ENCODE results near the gene GALNT2.
A peak's percentile ranks its signal among the peaks of the same experiment; 100 is the strongest.

GALNT2 gene

DNA sequence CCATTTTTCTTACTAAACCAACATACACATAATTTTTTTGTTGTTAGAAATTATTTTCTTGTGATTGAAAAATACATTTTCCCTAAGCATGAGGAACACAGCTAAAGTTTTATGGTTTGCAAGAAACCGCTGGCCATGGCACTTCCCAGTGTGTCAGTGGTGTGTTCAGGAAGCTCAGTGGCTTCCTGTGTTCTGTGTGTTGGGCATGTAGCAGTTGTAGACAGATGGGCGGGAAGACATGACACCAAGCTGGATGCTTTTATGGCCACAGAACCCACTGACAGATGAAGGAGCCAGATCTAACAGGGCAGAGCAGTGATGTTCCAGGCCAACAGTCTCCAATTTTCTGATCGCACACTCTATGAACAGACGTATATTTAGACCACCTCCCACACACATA lies 119.8 kb downstream of the GALNT2 start:
- DNase-seq (ENCODE audit: low read depth): no peak

DNA sequence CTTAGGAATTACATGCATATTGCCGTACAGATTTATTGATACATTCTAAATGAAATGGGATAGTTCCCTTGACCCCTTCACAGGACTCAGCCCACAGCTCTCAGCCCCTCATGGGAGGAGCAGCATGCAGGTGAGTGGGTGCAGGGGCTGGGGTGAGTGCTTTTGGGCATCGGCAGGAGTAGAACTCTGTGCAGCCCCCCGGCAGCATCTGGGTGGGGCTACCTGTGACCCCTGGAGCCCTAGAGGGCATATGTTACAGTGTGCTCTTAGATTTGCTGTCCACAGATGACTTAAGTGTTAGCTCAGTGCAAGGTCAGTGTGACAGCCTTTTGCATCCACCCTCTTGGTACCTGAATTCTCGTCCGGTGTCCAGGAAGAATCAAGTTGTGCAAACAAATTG lies 120.3 kb downstream of the GALNT2 start:
- DNase-seq (ENCODE audit: low read depth): no peak

DNA sequence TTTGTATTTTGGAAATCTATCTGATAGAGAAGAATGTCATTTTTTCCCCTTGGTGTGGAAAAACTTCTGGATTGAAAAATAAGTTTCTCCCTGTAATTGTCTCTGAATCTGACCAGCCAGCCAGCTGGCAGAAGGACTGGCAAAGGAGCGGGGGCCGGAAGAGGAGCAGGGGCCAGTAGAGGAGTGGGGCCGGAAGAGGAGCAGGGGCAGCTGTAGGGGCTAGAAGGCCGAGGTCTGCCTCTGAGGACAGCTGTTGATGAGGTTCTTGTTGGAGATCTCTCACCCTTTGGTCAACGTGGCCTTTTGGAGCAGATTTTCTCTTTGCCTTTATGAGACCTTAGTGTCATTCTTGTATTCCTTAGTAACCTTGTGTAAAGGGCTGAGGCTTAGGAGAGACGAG lies 121.8 kb downstream of the GALNT2 start:
- no peak for DNase-seq (ENCODE audit: low read depth)

DNA sequence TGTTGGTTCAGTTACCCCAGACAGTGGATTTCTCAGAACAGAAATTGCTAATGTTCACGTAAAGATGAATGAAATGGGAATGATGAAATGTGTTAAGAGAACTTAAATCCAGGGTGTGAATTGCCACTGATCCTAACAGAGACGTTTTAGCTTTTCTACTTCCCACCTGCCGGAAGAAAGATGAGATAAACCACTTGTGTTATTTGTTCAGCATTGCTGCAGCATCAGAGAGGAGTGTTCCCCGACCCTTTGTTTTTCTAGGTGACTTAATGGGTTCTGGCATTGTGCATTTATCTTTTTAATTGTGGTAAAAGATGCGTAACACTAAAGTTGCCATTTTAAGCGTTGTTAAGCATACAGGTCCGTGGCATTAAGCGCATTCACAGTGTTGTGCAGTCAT lies 122.3 kb downstream of the GALNT2 start:
- DNase-seq (ENCODE audit: low read depth): no peak

DNA sequence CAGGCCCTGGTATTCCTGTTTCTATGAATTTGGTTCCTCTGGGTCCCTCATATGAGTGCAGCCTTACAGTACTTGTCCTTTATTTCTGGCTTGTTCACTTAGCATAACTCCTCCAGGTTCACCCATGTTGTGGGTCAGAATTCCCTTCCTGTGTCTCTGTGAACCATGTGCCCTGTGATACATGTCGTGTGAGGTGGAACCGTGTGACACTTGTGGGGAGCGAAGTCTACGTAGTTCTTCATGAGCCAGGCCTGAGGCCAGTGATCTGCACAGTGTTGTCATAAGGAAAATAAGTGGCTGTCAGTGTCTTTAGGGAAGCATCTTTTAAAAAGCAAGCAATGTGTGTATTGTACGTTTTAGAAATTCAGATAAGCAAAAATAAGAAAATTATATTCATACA lies 122.8 kb downstream of the GALNT2 start:
- DNase-seq (ENCODE audit: low read depth): no peak

DNA sequence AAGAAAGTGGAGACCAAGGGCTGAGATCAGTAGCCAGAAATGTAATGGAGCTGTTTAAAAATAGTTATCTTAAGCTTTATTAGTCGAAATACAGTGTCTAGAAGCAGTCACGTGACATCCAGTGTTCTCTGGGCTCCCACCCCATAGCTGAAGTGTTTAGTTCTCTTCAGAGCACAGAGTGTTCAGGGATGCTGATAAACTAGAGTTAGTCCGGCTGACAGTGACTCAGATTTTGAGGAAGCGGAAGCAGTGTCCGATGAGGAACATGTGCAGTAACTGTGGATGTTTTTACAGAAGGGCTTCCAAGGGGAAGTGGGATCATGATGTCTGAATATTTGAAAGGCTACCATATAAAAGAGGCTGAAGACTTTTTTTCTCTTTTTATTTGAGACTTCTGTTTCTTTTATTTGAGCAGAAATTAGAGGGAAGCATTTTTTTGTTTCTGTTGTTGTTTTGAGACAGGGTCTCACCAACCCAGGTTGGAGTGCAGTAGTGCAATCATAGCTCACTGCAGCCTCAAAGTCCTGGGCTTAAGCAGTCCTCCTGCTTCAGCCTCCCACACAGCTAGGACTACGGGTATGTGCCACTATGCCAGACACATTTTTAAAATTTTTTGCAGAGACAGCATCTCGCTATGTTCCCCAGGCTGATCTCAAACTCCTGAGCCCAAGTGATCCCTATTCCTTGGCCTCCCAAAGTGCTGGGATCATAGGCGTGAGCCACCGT lies 124.2 kb downstream of the GALNT2 start:
- DNase-seq (ENCODE audit: low read depth): peak; percentile 66

DNA sequence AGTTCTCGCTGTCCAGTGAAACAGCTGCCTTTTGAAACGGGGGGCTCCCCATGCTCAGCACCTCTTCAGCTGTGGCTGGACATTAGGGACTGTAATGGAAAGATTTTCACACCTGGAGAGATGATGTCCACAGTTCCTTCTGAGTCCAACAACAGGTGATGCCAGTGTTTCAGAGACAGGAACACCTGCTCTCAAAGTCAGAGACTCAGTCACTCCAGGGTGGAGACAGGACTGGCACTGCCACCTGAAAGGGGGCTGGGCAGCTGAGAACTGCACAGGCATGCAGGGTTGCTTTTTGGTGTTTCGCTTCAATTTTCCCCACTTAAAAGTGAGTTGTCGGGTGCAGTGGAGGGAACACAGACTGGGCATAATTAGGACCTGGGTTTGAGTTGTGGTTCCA lies 124.8 kb downstream of the GALNT2 start:
- no peak for DNase-seq (ENCODE audit: low read depth)

- no peak for DNase-seq (ENCODE audit: low read depth)
Measured at GRCh38 chr1:230194525-230194924, 127.5 kb downstream of the GALNT2 start.

DNA sequence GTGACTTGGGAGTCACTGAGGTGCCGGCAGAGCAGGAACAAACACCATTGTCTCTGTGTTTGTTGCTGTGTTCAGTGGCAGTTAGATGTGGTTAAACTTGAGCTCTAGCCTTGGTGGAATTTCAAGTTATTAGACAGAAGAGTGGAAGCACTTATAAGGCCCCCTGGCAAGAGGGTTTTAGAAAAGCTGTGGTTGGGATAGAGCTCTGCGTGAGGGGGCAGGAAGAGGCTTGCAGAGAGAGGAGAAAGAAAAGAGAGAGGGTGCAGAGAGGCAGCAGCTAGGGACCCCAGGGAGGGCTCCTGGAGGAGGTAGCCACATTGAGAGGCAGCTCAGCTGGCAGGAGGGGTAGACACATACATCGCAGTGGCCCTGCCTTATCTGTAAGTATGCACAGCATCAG lies 128.2 kb downstream of the GALNT2 start:
- no peak for DNase-seq (ENCODE audit: low read depth)

GRCh38 chr1:230196077-230196476 lies 129.0 kb downstream of the GALNT2 start:
- no peak for DNase-seq (ENCODE audit: low read depth)

DNA sequence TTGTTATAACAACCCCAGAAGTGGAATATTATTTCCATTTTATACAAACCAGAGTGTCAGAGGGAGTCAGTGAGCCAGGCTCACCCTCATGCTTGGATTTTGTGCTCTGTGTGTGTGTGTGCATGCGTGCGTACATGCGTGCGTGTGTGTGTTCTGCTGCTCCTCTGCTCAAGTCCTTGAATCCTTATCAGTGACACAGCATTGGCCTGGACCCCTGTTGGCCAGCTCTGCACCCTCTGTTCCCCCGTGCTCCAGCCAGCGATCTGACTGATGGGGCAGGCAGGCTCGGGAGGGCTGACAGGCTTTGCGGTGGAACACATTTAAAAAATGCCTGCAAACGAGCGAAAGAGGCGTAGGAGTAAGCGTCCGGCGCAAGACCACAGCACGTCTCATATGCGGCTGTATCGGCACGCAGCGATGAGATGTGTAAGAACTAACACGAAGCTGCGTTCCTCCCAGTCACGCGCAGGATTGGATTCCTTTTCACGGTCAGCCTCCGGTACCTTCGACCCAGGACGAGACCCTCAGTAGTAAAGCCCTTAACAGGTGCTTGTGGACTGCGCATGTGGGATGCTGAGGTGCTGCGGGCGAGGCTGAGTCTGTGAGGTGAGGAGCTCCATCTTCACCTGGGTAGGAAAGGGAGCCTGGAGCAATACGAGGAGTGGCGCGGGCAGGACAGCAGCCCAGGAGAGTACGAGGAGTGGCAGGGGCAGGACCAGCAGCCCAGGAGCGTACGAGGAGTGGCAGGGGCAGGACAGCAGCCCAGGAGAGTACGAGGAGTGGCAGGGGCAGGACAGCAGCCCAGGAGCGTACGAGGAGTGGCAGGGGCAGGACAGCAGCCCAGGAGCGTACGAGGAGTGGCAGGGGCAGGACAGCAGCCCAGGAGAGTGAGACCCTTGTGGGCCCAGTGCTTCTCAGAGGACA lies 130.9 kb downstream of the GALNT2 start:
- DNase-seq (ENCODE audit: low read depth): no peak

DNA sequence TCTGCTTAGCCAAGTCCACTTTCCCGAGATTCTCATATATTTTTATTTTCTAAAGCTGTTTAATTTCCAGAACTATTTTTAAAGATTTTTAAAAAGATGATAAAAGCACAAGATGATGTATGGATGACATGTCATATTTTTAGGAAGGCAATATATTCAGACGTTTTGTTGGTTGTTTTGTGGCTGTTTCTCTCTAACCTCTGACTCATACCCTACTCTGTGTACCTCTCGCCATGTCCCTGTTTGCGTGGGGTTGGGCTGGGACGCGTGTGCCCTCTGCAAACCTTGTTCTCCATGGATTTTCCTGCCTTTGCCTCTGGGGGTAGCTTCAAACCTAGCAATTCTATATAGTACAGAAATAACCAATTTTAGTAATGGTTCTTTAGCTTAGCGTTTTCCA lies 132.0 kb downstream of the GALNT2 start:
- DNase-seq (ENCODE audit: low read depth): no peak

- DNase-seq (ENCODE audit: low read depth): no peak
Measured at GRCh38 chr1:230199554-230199953, 132.5 kb downstream of the GALNT2 start.

DNA sequence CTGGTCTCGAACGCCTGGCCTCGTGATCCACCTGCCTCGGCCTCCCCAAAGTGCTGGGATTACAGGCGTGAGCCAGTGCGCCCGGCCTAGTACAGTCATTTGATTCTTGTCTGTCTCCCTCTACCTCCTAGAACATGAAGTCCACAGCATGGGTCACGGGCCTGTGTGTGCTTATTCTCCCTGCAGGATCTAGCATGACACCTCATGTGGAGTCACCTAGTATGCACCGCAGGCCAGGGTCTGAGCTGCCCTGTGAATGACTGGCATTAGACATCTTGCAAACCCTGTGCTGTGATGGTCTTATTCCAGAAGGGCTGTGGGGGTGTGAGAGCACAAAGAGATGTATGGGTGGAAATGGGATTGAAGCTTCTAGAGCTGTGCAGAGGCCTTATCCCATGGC lies 133.2 kb downstream of the GALNT2 start:
- DNase-seq (ENCODE audit: low read depth): no peak

DNA sequence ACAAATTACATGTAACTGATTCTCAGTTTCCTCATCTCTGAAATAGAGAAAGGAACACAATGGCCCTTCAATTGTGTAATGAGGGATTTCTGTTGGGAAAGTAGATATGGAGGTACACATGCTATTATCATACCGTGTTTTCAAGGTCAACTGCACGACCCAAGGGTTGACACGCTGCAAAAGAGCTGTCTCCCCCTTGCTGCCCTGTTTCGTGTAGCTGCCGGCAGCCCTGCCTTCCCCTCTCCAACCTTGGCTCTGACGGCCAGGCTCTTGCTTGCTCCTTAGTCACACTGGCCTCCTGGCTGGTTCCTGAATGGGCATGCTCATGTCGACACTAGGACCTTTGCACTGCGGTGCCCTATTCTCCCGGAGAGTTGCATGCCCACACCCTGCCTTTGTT lies 134.4 kb downstream of the GALNT2 start:
- no peak for DNase-seq (ENCODE audit: low read depth)

DNA sequence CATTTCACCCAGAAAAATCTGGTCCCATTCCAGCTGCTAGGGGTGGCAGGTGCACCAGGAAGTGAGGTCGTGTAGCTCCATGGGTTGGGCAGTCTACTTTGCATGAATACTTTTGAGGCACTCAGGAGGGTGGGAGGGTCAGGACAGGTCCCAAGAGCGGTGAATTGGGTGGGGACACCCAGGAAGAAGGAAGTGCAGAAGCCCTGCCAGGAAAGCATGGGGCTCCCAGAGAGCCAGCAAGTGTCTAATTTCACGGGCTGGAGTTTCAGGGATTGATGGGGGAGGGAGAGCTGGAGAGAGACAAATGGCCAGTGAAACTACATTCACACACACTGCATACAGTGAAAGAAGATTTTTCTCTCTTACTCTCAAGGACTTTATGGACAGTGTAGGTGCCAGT lies 137.8 kb downstream of the GALNT2 start:
- DNase-seq (ENCODE audit: low read depth): no peak

DNA sequence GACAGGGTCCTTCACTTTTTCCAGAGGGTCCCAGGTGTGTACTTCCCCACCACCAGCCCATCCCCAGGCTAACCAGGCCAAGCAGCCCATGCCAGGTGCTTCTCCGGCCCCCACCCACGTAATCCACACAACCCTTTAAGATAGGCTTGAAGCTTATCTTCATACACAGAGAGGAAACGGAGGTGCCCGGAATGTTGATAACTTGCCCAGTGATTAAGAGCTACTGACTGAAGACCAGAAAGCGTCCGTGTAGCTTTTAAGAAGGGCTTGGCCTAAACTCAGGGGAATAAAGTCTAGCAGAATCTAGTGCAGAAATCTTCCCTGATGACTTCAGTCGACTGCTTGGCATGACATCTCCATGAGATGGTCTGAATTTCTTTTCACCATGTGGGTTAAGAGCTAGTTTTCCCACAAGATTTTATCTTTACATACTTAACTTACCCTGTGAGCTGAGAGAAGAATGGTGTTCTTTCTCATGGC lies 138.7 kb downstream of the GALNT2 start:
- no peak for DNase-seq (ENCODE audit: low read depth)

GRCh38 chr1:230206207-230206606 lies 139.2 kb downstream of the GALNT2 start:
- no peak for DNase-seq (ENCODE audit: low read depth)

DNA sequence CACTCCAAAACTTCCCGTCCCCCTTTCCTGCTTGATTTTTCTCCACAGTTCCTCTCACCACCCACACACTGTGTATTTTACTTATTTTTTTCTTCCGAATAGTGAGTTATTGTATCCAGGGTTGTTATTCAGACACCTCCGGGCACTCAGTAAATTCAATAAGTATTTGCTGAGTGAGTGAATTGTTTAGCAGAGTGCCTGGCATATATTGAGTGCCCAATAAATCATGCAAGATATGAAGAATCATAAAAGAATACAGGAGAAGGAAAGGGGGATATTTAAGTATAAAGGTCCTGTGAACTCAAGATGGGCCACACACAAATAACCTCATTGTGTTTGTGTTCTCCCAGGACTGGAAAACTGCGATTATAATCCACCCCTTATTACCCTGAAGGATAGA lies 139.9 kb downstream of the GALNT2 start:
- no peak for DNase-seq (ENCODE audit: low read depth)

- no peak for DNase-seq (ENCODE audit: low read depth)
Measured at GRCh38 chr1:230207598-230207997, 140.6 kb downstream of the GALNT2 start.

GRCh38 chr1:230208619-230209261 lies 141.7 kb downstream of the GALNT2 start:
- DNase-seq (ENCODE audit: low read depth): no peak

DNA sequence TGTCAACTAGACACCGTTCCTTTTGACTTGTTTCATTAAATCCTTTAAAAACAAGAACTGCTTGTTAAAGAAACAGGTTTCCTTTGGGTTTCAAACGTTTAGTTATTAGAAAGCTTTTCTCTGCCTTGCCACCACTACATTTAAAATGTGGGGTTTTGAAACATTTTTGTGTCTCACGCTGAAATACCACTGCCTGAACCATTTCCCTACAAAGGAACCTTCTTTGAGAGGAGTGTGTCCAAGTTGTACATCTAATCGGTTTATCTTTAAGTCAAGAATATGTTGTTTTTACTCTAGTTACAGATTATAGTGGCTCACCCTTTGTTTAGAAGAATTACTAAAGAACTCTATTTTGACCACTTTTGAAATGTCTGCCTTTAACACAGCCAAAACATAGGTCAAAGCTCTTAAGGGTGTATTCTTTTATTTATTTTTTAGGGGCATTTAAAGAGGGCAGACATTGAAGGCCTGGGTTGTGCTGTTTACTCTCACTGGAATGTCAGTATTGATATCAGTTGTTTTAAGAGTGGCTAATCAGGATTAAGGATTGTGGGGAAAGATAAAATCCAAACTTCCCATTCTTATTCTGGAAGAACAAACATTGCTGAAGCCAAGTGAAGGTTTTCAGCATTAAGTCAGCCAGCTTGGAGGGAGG lies 143.4 kb downstream of the GALNT2 start:
- DNase-seq (ENCODE audit: low read depth): no peak

Measured in ELR (cell line).